Activated CD8-positive, alpha-beta memory T cell treated with anti-CD3 and anti-CD28 coated beads for 4 hours (primary cell): Measurements from ENCODE around the gene MED25.

ENCODE experiments used
- DNase-seq, 2 donors: peaks; one replicate each; pipeline ENCODE4 v3.0.0-alpha.2; 2020; ENCODE audit warnings: low read depth in 2 of 2

MED25 gene

GRCh38 chr19:49873834-49874233 lies 55.7 kb downstream of the MED25 start:
- no peak for DNase-seq

- DNase-seq = no peak
Measured at GRCh38 chr19:49874503-49875157, 56.5 kb downstream of the MED25 start.

GRCh38 chr19:49875177-49875576 lies 57.1 kb downstream of the MED25 start:
- no peak for DNase-seq

GRCh38 chr19:49875857-49876421 lies 57.9 kb downstream of the MED25 start:
- DNase-seq = peak; percentile 33 to 53

- DNase-seq = peak; percentile 92 to 96
Measured at GRCh38 chr19:49876422-49877019, 58.4 kb downstream of the MED25 start.

GRCh38 chr19:49877020-49877878 lies 59.2 kb downstream of the MED25 start, which contains the start of the genes AKT1S1 and TBC1D17:
TSS of gene AKT1S1 (minus strand) at chr19:49877355. CDS start at chr19:49873295, 4,060 bp downstream.
TSS of gene TBC1D17 (plus strand) at chr19:49877702. CDS start at chr19:49877724, 22 bp downstream.
- DNase-seq = peak; percentile 94 to 98

GRCh38 chr19:49877879-49878743 lies 60.0 kb downstream of the MED25 start:
- DNase-seq = peak; percentile 95 to 96

- DNase-seq = no peak
Measured at GRCh38 chr19:49878744-49879070, 60.6 kb downstream of the MED25 start.

GRCh38 chr19:49879243-49879963 lies 61.3 kb downstream of the MED25 start:
- DNase-seq = no peak

GRCh38 chr19:49880162-49880869 lies 62.2 kb downstream of the MED25 start:
- DNase-seq = no peak

GRCh38 chr19:49881186-49881585 lies 63.1 kb downstream of the MED25 start:
- no peak for DNase-seq

- no peak for DNase-seq
Measured at GRCh38 chr19:49881672-49882394, 63.7 kb downstream of the MED25 start.

GRCh38 chr19:49882643-49883042 lies 64.6 kb downstream of the MED25 start:
- DNase-seq = no peak

GRCh38 chr19:49883094-49883493 lies 65.0 kb downstream of the MED25 start:
- DNase-seq = no peak

GRCh38 chr19:49884109-49884508 lies 66.0 kb downstream of the MED25 start:
- DNase-seq = no peak

GRCh38 chr19:49884760-49885159 lies 66.7 kb downstream of the MED25 start:
- DNase-seq = no peak
